PC-3 (cell line): ENCODE data around the gene SH3RF3.

ENCODE experiments used
- CTCF ChIP-seq: fragments of 300-600 bp; sonication (generic); conservative IDR thresholded peaks from 2 replicates; pipeline ENCODE4 v1.5.1; 2017; ENCODE audit warnings: antibody characterized with exemption, low read depth, mild to moderate bottlenecking, low read length
- EZH2 ChIP-seq: fragments of 300-600 bp; sonication (generic); IDR thresholded peaks from one replicate; pipeline ENCODE4 v1.6.1; 2017; ENCODE audit warnings: antibody characterized with exemption, mild to moderate bottlenecking, low read length; ENCODE audit not compliant: unreplicated experiment

DNA sequence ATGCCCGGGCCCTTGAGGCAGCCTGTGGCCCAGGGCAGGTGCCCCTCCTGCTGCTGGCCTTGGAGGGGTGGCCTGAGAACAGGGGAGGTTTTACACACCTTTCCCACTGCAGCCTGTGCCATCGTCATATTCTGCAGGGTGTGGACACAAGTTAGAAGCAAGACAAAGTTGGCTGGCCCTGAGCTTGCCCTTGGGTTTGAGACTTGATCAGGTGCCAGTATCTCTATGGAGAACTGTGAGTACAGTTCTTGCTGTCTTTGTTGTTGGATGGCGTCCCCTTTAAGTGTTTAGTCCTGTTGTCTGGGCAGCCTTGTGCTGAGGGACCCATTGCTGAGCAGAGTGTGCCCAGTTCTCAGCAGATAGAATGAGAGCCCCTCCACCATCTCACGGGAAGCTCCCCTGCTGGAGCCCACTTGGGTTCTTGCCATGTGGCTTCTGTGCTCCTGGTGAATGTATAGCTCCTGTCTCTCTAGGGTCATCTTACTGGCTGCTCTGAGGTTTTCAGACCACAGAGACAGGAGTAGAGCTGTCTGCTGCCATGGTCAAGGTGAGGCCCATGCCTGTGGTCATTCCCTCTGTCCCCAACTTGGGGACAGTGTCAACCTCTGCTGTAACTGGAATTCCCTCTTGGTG lies 115.9 kb downstream of the SH3RF3 start:
- TF ChIP-seq CTCF (no peak), EZH2 (no peak)
